Stomach (tissue), 9 donors: Measurements from ENCODE around the gene GLIPR2. TPM values are rescaled to one million over a fixed set of nuclear protein-coding genes. Genes with fewer than 3 reads are reported as not detected.

Source experiments
- DNase-seq, 2 donors: peaks; one replicate each; pipeline versions ENCODE4 v3.0.0 to v3.0.0-alpha.2; 2013 to 2019
- H3K27ac ChIP-seq, 5 donors: fragments of 200-600 bp in 4 of 5; sonication (generic) in 4 of 5; one replicate each; pipeline ENCODE4 v1.5.1; 2013 to 2019; ENCODE audit warnings: mild to moderate bottlenecking in 1 of 5, moderate library complexity in 1 of 5
- H3K27me3 ChIP-seq, 3 donors: fragments of 200-600 bp; sonication (generic); one replicate each; pipeline ENCODE4 v1.5.1; 2017 to 2019; ENCODE audit warnings: mixed run types in 1 of 3
- H3K36me3 ChIP-seq, 4 donors: fragments of 200-600 bp; sonication (generic); 1 replicate in 3 of 4; 2 replicates in 1 of 4; pipeline ENCODE4 v1.5.1; 2016 to 2019
- H3K4me1 ChIP-seq, 4 donors: fragments of 200-600 bp; sonication (generic); one replicate each; pipeline ENCODE4 v1.5.1; 2016 to 2019
- H3K4me3 ChIP-seq, 4 donors: fragments of 200-600 bp; sonication (generic) in 3 of 4; one replicate each; pipeline ENCODE4 v1.5.1; 2016 to 2019; ENCODE audit warnings: mild to moderate bottlenecking in 1 of 4
- H3K9me3 ChIP-seq, 4 donors: fragments of 200-600 bp; sonication (generic); one replicate each; pipeline ENCODE4 v1.5.1; 2016 to 2019
- CTCF ChIP-seq, 7 experiments: fragments of 450-650 bp in 4 of 7; fragments of 200-600 bp in 3 of 7; sonication (generic) in 3 of 7; IDR thresholded peaks; one replicate each; pipeline ENCODE4 v1.5.1; 2016 to 2019; ENCODE audit warnings: antibody characterized with exemption in 7 of 7, control low read depth in 2 of 7, mild to moderate bottlenecking in 1 of 7
- EP300 ChIP-seq: sonication (generic); formaldehyde crosslinking; IDR thresholded peaks from one replicate; pipeline ENCODE4 v1.6.1; 2017; ENCODE audit warnings: antibody characterized with exemption
- POLR2A ChIP-seq, 4 donors: fragments of 450-650 bp; IDR thresholded peaks; one replicate each; pipeline ENCODE4 v1.6.1; 2016; ENCODE audit warnings: antibody characterized with exemption in 4 of 4, control low read depth in 2 of 4, mild to moderate bottlenecking in 1 of 4, moderate library complexity in 1 of 4
- POLR2AphosphoS5 ChIP-seq, 3 donors: sonication (generic); formaldehyde crosslinking; IDR thresholded peaks; one replicate each; pipeline ENCODE4 v1.6.1; 2016; ENCODE audit warnings: antibody characterized with exemption in 3 of 3
- WGBS, 5 donors: extraction: QIAGEN DNeasy Blood & Tissue Kit in 3 of 5; methylation state at CpG; one replicate each; pipeline versions ENCODE4 v1.1.5 to v1.1.7; 2013 to 2018; 5-methylcytosine and 5-hydroxymethylcytosine counted together
- intact Hi-C: fragments of 100-400 bp; cut with DNase I; formaldehyde crosslinking; loops from one replicate; pipeline ENCODE4 v1.15.1; 2023; ENCODE audit warnings: low total_unique reads
- polyA plus RNA-seq, 3 donors: library from polyadenylated mRNA; stranded (reverse); fragments of 200-250 nt; gene quantifications; one replicate each; pipeline ENCODE4 v1.2.3, GENCODE V29; 2013
- total RNA-seq, 5 donors: library from RNA; depleted of rRNA; stranded (reverse); fragments of >200 nt; gene quantifications; one replicate each; pipeline versions ENCODE4 v1.1.0 to v1.2.3, GENCODE V29; 2014 to 2016
- donor health status: healthy with polysubstance abuse.
- donor health status: Bipolar disorder and iron deficiency.
- donor health status: healthy.

The GLIPR2 gene
- total and polyA plus RNA-seq, 8 donors: 3.5 to 40.6 (median 32.8) TPM

- peaks cover 0 to 9% (median 7%) of the 10 kb centered on the region in 4 donors for H3K36me3 ChIP-seq
- peak; percentile 57 to 60 for DNase-seq
- intact Hi-C loops: no loop called here
- 20 to 29% (median 21%) methylated on average over 8 of the region's 8 CpGs for WGBS, 5 donors
- no peaks in the 10 kb centered on the region for H3K9me3 ChIP-seq
- H3K4me3 ChIP-seq: no peak overlapping the region
- H3K27me3 ChIP-seq: no peaks in the 10 kb centered on the region
- H3K4me1 ChIP-seq: peaks cover 0 to 25% (median 9%) of the 10 kb centered on the region in 4 donors
- peak overlapping the region in 1 of 5 donors; percentile 7 for H3K27ac ChIP-seq
- TF ChIP-seq EP300: no peak
- TF ChIP-seq CTCF (IDR thresholded peaks at IDR 0.05): no peak
- no peak for TF ChIP-seq POLR2AphosphoS5 (IDR thresholded peaks at IDR 0.05)
- TF ChIP-seq POLR2A (IDR thresholded peaks at IDR 0.05): no peak
These were observed 45.2 kb upstream of the GLIPR2 start for GRCh38 chr9:36091026-36091953.

GRCh38 chr9:36092014-36092413, 44.5 kb upstream of the GLIPR2 start:
- H3K4me3 ChIP-seq: no peak overlapping the region
- peaks cover 0 to 25% (median 9%) of the 10 kb centered on the region in 4 donors for H3K4me1 ChIP-seq
- peaks cover 0 to 2% (median under 1%) of the 10 kb centered on the region in 4 donors for H3K36me3 ChIP-seq
- 91 to 97% (median 93%) methylated on average over 1 of the region's 1 CpG for WGBS, 5 donors
- H3K27me3 ChIP-seq: no peaks in the 10 kb centered on the region
- DNase-seq: no peak
- H3K27ac ChIP-seq: peak overlapping the region in 2 of 5 donors; percentile 7 to 28
- TF ChIP-seq CTCF (IDR thresholded peaks at IDR 0.05) (no peak), EP300 (no peak), POLR2A (IDR thresholded peaks at IDR 0.05) (no peak), POLR2AphosphoS5 (IDR thresholded peaks at IDR 0.05) (no peak)
- intact Hi-C loops: no loop called here
- H3K9me3 ChIP-seq: no peaks in the 10 kb centered on the region

GRCh38 chr9:36092509-36093215, 43.9 kb upstream of the GLIPR2 start:
- Histone ChIP-seq H3K4me1 (peaks cover 0 to 25% (median 9%) of the 10 kb centered on the region in 4 donors), H3K27ac (peak overlapping the region in 4 of 5 donors; percentile 10 to 34 (median 26)), H3K27me3 (no peaks in the 10 kb centered on the region), H3K4me3 (no peak overlapping the region), H3K9me3 (no peaks in the 10 kb centered on the region), H3K36me3 (no peaks in the 10 kb centered on the region)
- peak in 1 of 2 donors; percentile 43 for DNase-seq
- intact Hi-C loops: no loop called here
- TF ChIP-seq POLR2AphosphoS5 (IDR thresholded peaks at IDR 0.05): no peak
- no peak for TF ChIP-seq POLR2A (IDR thresholded peaks at IDR 0.05)
- TF ChIP-seq EP300: no peak
- no peak for TF ChIP-seq CTCF (IDR thresholded peaks at IDR 0.05)
- 75 to 86% (median 83%) methylated on average over 9 of the region's 9 CpGs for WGBS, 5 donors

- H3K36me3 ChIP-seq: no peaks in the 10 kb centered on the region
- no peak for DNase-seq
- H3K9me3 ChIP-seq: no peaks in the 10 kb centered on the region
- intact Hi-C loops: no loop called here
- H3K4me3 ChIP-seq: no peak overlapping the region
- peaks cover 0 to 25% (median 9%) of the 10 kb centered on the region in 4 donors for H3K4me1 ChIP-seq
- H3K27ac ChIP-seq: no peak overlapping the region
- H3K27me3 ChIP-seq: no peaks in the 10 kb centered on the region
- 89 to 95% (median 94%) methylated on average over 2 of the region's 2 CpGs for WGBS, 5 donors
- no peak for TF ChIP-seq POLR2A (IDR thresholded peaks at IDR 0.05)
- TF ChIP-seq POLR2AphosphoS5 (IDR thresholded peaks at IDR 0.05): no peak
These were observed 43.1 kb upstream of the GLIPR2 start for GRCh38 chr9:36093384-36093783.
